NCI-H2107 (cell line): ENCODE measurements around the gene RAPGEF4.
"Not testable (repeated sequence)": the region's sequence is repeated elsewhere in the genome, so short reads cannot be mapped to it uniquely, and the experiment has no call there.

ENCODE experiments used
- DNase-seq: peaks from one replicate; lab custom pipeline; 2025; lab: John Stamatoyannopoulos, UW

The RAPGEF4 gene

DNA sequence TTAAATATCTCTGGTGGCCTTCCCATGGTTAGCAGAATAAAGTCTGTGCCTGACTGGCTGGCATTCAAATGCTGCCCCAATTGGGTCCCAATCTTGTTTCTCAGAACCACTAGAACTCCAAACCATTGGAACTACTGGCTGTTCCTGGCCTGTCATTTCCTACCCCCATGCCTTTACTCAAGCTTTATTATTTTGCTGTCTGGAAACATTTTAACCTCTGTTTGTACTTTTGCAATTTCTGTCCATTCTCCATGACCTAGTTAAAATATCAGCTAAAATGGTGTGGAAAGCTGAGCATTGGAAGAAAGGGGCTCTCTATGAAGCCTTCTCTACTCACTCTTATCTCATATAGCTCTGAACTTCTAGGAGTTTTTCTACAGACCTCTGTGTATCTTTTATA, 38.7 kb downstream of the RAPGEF4 start:
- DNase-seq = no peak

DNA sequence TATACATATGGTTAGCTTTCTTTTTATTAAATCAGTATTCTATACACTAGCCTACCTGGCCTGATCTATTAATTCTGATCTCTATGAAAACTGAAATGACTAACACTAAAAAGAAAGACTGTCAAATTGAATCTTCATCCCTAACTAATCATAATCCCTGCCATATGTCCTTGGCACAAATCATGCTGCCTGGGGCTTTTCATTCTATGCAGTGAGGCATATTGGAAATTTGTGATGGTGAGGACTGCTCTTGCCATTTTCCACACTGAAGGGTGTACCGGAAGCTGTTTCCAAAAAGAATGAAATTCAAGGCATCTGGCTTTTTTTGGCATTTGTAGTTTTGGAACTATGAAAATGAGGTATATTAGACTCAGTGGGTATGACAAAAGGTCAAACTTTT, 39.7 kb downstream of the RAPGEF4 start:
- no peak for DNase-seq

DNA sequence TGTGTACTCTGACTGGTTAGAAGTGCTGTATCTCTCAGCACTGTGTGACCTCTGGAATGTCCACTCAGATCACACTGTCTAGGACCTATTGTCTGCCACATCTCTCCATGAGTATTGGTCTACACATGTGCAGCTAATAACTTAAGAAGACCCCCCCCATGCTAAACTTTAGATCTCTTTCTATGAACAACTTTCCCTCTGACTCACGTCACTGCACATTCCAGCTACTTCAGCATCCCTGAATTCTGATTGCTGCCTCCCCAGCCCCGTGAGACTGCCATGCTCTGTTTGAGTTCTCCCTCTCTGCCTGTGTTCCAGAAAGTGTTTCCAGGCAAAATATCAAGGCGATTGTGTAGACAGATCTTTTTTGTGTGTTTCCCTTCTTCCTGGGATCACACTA, 41.8 kb downstream of the RAPGEF4 start:
- no peak for DNase-seq

DNA sequence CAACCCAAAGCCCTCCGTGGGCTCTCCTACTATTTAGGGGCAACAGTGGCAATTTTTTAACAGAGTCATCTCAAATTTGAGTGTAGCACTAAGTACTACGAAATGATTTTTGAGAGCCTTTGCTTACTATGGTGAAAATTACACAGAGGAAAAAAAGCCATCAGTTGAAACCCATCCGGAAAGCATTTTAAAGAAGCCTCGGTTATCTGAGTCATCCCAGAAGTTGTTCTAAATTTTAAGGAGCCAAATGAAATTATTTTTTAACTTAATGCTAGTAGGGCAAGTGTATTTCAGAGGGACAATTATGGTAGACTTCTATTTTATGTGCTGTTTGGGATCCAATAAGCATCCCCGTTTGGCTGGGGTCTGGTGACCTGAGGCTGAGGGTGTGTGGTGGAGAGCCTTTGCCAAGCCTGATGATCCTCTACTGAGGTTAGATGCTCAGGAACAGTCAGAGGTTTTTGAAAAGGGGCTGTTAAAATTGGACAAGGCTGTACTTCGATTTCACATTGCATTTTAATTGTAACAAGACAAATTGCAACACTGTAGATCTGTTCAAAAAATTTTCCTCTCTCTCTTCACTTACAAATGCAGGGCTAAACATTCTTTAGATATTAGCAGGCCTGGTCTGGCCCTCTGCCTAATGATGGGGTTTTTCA, 47.0 kb downstream of the RAPGEF4 start:
- no peak for DNase-seq

DNA sequence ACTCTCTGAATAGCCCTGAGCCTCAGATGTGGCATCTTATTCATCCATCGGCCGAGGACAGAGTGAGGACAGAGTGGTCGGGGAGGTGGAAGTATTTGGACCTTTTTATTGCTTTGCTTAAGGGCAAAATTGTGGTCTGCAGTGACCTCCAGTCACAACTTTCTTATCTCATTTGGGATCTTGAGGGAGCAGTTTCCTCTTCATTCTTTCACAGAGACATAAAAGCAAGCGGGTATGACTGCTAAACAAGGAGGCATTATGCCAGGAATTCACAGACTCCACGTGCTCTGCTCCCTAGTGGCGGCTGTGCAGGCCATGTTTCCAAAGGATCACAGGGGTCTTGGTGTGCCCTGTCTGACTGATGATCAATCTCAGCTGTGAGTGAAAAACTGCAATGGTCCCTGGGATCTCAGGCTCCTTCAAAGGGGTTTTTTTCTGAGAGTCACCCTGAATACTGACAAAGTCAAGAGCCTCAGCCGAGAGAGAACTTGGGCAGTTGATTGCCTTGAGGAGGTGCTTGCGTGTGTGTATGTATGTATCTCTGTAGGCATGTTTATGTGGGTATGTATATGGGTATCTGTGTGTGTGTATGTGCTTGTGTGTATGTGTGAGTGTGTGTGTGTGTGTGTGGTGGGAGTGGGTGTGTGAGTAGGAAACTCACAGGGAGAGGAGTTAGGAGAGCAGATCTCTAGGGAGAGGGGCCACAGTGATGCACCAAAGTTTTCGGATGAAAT, 47.7 kb downstream of the RAPGEF4 start:
- no peak for DNase-seq

DNA sequence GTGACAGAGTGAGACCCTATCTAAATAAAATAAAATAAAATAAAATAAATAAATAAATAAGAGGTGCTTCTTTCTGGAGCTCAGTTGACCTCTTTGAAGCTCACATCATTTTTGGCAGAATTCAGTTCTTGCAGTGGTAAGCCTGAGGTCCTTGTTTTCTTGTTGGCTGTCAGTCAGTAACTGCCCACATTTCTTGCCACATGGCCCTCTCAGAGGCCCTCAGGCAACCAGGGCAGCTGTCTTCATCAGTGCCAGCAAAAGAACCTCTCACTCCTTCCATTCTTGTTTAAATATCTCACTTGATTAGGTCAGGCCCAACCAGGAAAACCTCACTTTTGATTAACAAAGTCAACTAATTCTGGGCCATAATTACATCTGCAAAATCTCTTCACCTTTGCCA, 53.2 kb downstream of the RAPGEF4 start:
- no peak for DNase-seq

DNA sequence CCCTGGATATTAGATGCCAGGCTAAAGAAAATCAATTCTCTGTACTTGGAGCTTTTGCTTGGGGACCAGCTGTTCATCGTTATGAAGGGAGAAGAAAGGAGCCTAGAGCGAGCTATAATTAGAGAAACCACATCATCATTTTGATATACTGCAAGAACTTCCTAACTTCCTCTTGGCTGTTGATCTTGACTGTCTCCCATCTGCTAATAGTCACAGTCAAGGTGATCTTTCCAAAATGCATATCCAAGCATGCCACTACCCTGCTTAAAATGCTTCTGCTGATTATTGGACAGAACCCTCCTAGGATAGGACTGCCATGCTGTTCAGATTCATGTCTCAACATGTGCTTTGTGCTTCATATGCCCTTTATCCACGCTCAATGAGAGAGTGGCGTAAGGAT, 54.8 kb downstream of the RAPGEF4 start:
- no peak for DNase-seq

DNA sequence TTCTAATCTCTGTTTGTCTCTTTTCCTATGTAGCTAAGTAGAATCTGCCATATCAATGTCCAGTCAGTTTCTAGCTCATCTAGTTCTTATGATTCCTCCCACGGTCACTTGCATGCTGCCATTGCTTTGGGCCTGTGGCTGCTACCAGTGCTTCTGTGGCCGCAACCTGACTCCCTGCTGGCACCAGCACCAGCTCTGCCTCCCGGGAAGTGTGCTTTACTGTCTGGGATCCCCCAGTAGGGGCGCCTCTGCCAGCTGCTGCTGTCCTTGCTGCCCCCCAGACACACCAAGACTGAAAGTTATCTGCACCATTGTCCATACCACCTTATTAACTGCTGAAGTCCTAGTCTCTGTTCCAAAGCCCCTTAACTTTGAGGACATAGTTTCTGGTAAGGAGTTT, 56.3 kb downstream of the RAPGEF4 start:
- DNase-seq = no peak

DNA sequence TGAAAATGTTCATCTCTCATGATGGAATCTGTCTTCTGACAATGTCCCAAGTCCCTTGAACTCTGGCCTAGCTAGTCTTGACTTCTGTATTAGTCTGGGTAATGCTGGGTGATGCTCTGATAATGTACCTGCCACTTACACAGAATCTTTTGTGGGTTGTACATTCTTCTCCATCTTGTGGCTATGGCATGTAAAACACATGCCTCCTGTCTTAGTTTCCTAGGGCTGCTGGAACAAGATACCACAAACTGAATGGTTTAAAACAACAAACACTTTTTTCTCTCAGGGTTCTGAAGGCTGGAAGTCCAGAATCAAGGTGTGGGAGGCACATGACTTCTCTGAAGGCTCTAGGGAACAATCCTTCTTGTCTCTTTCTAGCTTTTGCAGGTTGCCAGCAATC, 57.1 kb downstream of the RAPGEF4 start:
- DNase-seq = no peak

DNA sequence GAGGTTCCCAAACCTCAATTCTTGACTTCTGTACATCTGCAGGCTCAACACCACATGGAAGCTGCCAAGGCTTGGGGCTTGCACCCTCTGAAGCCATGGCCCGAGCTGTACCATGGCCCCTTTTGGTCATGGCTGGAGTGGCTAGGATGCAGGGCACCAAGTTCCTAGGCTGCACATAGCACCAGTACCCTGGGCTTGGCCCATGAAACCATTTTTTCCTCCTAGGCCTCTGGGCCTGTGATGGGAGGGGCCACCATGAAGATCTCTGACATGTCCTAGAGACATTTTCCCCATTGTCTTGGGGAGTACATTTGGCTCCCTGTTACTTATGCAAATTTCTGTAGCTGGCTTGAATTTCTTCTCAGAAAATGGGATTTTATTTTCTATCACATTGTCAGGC, 67.7 kb downstream of the RAPGEF4 start:
- not testable (repeated sequence) for DNase-seq

DNA sequence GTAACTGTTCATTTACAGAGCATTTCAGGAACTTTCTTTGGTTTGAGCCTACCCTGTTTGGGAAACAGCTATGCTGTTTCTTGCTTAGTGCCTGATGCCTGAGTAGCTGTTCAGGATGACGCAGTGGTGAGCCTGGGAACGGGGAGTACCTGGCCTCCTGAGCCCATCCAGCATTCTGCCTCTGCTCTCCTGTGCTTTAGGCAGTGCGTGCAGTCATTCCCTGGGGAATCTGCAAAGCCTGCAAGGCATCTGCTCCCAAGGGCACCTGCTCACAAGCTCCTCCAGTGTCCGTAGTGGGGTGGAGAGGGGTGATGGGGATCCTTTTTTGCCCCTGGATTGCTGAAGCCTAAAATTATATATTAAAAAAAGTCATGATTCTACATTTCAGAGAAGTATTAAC, 68.8 kb downstream of the RAPGEF4 start:
- no peak for DNase-seq

DNA sequence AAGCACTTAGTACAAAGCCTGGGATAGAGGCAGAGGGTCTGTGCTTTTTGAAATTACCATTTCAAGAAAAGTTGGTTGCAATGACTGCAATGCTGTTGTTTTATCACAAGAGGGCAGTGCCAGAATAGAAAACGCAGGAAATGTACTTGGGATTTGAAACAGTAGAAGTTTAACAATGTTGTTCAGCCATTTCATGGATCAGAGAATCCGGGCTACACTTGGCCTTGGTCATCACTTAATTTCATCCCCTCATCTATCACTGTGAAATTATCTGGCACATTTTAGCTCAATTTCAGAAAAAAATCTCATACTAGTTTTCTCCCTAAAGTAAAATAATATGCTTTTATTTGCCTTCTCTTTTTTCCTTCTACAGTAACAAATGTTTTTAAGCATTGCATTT, 70.8 kb downstream of the RAPGEF4 start:
- DNase-seq = peak; percentile 31

DNA sequence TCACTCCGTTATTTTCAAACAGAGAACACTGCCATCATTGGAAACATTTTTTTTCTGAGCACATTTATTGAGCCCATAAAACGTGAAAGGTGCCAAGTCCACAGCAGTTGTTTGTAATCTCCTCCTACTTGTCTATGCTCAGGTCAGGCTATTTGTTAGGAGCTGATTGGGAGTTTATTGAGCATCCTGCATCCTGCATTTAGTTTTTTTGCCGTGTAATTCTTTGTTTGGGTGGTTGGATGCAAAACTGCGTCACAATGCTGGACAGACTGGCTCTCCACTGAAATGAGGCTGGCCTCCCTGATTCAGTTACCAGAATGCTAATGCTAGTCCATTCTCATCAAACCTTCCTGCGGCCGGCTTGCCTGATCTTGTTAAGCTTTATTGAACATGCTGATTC, 71.4 kb downstream of the RAPGEF4 start:
- DNase-seq = no peak

DNA sequence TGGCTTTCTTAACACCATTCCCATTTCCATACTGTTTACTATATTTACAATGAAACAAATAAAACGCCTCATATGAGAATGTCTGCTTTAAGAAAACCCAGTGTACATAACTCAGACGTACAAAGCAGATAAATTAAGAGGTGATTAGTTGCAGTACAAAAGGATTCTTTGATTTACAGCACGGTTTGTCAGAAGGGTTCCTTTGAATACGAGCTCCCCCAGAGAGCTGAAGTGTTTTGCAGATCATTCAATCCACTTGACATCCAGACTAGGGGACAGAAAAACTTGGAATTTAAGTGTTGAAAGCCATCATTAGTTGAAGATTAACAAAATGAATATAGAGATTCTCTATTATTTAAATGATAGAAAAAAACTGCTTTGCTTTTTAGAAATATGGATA, 72.5 kb downstream of the RAPGEF4 start:
- DNase-seq = no peak

DNA sequence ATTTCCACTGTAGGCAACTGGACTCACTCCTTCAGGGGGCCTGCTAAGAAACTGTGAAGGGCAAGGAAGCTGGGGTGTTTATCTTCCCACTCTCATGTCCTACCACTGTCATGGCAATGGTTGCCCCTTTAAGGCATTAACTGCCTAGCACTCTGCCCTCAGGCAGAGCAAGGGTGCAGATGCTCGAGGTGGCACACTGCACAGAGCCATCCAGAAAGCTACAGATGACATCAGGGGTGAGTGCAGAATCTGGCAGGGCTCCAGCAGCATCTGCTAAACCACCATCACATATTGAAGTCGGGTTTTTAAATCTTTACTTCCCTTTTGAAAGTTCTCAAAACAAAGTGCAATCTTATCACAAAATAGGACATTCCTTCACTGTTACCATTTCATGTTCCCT, 75.4 kb downstream of the RAPGEF4 start:
- no peak for DNase-seq

DNA sequence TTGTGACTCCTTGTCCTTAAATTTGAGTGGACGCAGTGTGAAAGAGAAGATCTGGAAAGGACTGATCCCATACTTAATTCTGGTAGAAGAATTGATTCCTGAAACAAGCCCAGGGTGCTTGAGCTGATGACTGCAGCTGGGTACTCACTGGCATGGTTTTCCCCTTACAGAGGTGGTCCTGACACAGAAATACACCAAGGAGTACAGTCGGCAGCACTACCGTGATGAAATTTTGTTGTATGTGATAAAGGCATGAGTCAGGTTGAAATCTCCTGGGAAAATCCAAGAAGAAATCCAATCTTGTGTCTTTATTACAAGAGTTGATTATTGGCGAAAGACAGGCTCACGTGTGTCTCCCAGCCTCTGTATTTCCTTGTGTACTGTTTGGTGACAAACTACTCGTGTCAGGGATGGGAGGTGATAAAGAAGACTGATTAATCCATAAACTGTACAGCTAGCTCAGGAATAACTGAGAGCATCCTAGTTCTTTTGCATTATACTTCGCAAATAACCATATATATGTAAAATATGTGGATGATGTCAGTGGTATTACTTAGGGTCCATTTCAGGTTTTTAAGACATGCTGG, 76.6 kb downstream of the RAPGEF4 start:
- no peak for DNase-seq

DNA sequence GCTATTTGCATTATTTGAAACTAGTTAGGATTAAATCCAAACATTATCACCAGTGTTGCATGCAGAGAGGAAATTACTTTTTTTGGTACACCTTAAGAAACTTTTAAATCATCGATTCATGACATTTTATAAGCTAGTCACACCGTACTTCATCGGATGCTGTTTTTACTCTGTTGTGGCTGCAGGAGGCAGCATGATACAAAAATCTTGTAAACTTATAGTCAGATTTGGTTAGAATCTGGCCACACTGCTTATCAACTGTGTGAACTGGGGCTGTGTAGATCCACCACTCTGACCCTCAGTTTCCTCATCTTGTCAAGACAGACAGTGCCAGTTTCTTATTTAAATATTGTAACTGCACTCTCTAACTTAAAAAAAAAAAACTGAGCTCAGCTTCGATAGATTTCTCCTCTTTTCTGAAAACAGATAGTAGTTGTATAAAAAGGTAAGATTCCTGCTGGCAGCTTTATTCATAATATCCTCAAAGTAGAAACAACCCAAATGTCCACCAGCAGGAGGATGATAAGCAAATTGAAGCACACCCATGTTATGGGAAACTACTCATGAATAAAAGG, 77.8 kb downstream of the RAPGEF4 start:
- DNase-seq = no peak

DNA sequence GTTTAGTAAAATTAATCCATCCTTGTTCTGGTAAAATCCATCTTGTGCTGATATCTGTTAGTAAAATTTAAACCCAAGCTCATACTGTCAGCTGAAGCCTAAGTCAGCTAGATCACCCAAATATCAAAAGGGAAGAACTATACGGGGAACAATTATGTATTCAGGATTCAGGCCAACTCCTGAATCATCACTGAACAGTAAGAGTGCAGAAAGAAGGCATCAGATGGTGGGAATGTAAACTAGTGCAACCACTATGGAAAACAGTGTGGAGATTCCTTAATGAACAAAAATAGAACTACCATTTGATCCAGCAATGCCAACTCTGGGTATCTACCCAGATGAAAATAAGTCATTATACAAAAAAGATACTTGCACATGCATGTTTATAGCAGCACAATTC, 81.8 kb downstream of the RAPGEF4 start:
- no peak for DNase-seq

DNA sequence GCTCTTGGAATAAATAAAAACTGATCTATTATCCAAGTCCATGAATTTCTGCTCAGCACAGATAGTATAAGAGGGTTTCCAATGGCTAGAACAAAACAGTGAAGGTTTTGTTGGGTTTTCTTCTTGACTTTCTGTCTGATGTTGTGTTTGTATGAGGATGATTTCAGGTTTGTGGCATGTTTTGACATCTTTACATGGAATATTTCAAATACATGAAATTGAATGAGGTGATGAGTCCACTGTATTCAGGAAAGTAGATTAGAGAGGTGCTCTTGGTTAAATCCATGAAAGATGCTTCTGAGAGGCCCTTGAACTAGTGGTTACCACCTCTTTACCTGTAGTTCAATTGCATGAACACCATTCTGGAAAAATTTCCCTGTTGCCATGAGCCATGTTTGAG, 84.3 kb downstream of the RAPGEF4 start:
- no peak for DNase-seq

DNA sequence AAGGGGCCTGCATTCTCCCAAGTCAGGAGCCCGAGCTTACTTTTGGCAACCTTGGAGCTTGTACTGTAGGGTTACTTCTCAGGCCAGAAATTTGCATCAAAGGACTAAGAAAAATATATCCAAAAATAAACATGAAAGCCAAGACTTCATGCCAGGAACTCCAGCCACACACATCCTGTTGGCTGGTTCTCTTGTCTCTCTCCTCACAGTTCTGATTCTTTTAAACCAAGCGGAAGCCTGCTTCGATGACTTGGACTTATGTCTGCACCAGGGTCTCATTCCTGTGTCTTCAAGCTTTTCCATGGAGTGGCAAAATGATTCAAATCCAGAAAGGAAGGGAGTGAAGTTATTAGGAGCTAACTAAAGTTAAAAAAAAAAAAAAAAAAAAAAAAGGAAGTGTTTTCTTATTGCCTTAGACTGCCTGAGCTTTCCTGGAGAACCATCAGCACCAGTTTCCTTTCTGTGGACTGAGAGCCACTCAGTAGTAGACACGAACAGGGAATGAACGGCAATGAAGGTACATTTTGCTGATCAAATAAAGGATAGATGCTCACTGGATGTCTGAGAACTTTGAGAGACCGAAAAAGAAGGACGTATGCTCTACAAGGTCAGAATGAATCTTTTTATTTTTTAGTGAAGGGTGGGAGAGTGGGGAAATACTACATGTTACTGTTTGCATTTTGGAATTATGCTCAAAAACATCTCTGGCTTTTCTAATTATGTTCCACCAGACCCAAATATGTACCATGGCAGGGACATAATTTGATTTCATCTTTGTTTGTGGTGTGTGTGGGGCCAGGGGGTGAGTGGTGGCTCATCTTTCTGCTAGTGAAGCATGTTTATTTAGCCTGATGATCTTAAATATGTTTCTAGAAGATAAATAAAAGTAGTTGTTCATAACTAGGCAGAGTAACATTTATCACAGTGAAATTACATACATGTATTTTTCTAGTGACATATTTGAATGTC, 86.0 kb downstream of the RAPGEF4 start:
- DNase-seq = no peak

DNA sequence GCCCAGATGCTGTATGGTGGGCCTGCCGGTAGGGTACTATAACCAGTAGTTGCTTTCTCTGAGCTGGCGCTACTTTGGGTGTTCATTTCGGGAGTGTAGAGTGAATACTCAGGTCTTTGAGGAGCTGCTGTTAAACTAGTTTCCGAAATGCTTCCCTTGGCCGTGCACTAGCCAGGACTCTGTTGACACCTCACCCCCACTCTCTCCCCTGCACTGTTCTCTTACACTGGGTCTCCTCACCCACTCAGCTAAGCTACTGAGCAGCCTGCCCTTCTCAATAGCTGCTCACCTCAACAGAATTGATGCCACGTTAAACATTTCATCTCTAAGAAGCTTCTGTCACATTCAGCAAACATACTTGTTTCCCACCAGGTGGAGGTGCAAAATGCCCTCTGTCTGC, 86.9 kb downstream of the RAPGEF4 start:
- DNase-seq = no peak

DNA sequence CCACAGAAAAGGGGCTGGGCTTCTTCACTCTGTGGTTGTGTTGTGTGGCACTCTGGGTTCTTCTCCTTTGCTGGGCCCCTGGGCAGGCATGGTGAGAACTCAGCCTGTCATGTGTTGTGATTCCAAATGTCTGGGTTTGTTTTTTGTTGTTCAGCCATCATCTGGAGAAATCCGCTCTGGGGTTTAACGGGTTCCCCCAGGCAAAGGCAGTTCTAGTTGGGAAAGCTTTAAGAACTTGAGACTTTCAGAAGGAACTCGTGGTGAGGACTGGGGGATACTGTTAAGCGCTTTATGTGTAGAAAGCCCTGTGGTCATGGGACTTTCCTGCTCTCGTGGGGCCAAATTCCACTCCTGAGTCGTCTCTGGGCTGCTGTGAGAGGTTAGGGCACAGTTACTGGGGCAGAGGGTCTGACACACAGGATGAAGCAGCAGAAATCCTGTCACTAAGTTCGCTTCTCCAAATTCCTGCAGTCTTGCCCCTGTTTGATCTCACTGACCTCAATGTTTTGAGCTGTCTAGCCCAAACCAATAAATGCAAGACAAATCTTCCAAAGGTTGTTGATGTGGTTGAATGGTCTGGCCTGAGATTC, 87.7 kb downstream of the RAPGEF4 start:
- DNase-seq = no peak
